IPS-NIHi7 (cell line): ENCODE results near the gene MRPL21.

Experiments
- DNase-seq: peaks from one replicate; pipeline ENCODE4 v3.0.0; 2012; ENCODE audit warnings: mixed read lengths; ENCODE audit errors: extremely low spot score

The MRPL21 gene

DNA sequence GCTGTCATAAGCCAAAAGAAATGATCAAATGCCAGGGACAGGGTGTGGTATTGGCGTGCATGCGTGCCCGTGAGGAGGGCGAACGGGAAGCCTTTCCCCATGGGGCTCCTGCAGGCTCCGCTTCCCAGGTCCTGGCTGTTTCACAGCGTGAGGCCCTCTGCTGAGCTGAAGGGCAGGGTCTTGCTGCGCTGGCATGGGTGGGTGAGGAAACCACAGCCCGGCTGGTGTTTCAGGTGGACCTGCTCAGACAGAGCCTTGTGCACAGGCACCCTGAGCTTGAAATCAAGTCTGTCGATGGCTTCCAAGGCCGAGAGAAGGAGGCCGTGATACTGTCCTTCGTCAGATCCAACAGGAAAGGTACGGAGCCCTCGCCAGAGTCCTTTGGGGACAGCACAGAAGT is 31.4 kb upstream of the MRPL21 start:
- DNase-seq = no peak

DNA sequence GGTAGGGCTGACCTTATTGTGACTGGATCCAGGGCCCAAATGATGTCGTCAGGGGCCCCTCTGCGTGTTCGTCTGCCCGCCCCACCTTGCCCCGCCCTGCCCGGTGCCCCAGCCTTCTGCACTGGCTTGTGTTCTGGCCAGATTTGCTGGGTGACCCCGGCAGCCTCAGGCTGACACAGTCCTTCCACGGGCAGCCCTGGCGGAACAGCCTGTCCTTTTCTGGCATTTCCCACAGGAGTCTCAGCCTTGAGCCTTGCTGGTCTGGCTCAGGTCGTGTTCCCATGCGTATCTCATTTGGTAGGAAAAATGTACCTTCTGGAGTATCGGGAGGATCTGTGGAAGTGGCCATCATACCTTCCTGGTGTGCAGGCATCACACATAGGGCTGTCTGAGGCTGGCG is 31.0 kb upstream of the MRPL21 start:
- DNase-seq = no peak

DNA sequence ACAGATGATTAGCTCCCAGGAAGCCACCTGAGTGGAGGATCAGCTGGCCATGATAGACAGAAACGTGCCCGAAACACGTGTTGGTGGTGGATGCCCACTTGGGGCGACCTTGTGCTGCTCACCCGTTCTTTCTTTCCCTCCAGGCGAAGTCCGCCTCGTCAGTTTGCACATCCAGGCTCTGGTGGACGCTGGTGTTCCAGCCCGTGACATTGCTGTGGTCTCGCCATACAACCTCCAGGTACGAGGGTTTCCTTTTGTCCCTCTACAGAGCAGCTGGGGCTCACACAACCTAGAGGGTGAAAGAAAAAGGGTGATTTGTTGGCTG is 30.7 kb upstream of the MRPL21 start:
- no peak for DNase-seq

GRCh38 chr11:68933605-68934320 is 30.1 kb upstream of the MRPL21 start:
- no peak for DNase-seq

DNA sequence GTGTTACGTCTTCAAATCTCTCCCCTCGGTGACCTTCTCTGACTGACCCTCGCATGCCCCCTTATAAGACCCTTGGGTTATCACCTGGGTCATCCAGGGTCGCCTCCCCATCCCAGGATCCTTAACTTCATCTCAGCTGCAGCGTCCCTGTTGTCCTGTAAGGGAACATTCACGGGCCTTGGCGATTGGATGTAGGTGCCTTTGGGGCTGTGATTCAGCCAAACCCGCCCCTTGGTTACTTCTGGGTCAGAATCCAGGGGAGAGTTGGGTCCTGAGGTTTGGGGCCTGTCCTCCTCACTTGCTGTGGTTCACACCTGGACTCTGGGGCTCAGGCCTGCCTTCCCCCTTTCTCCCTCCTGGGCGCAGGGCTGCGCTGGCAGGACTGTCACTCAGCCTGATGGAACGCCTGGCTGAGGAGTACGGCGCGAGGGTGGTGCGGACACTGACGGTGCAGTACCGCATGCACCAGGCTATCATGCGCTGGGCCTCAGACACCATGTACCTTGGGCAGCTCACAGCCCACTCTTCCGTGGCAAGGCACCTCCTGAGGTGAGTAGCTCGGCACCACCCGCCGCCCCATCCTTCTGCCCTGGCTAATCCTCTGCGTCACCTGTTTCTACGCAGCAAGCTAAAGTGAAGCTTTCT is 29.4 kb upstream of the MRPL21 start:
- peak; percentile 8 for DNase-seq

- DNase-seq = no peak
Measured at GRCh38 chr11:68932358-68932757, 28.7 kb upstream of the MRPL21 start.

DNA sequence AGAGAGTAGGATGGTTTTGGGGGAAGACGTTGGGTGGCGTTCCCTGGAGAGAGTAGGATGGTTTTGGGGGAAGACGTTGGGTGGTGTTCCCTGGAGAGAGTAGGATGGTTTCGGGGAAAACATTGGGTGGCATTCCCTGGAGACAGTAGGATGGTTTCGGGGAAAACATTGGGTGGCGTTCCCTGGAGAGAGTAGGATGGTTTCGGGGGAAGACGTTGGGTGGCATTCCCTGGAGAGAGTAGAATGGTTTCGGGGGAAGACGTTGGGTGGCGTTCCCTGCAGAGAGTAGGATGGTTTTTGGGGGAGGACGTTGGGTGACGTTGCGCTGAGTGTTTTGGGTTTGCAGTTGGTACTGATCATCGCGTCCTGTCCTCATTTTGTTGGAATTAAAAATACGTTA is 28.3 kb upstream of the MRPL21 start:
- DNase-seq = no peak

DNA sequence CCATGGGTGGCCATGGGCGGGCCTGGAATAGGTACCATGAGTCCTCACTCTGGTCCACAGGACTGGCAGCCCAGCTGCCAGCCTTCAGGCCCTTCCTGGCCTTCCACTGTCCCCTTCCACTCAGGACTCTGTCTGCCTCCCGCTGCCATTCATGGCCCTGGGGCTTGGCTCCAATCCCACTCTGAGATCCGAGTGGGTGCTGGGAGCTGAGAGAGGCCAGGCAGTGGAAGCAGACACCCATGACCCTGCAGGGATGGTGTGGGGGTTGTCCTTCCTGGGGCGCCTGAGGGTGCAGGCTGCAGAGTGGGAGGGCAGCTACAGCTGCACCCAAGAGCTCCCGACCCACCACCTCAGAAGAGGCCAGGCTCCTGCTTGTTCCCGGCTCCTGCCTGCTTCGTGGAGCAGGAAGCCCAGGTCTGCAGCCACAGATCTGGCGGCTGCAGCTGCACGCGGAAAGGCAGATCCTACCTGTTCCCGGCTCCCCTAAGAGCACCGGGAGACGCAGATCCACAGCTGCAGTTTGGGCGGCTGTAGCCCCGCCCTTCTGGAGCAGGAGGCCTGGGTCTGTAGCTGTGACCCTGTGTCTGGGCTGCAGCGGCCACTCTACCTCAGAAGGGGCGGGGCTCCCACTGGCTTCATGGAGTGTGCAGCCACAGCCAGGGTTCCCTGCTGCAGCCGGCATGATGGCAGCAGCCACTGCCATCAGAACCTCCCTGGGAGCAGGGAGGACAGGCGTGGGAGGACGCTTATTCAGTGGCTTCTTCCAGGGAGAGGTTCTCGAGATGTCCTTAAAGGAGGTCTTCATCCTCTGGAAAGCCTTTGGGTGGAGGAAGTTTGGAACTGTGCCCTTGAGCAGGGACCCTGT is 27.6 kb upstream of the MRPL21 start:
- DNase-seq = no peak

GRCh38 chr11:68929706-68930570 is 26.3 kb upstream of the MRPL21 start:
- DNase-seq = no peak

DNA sequence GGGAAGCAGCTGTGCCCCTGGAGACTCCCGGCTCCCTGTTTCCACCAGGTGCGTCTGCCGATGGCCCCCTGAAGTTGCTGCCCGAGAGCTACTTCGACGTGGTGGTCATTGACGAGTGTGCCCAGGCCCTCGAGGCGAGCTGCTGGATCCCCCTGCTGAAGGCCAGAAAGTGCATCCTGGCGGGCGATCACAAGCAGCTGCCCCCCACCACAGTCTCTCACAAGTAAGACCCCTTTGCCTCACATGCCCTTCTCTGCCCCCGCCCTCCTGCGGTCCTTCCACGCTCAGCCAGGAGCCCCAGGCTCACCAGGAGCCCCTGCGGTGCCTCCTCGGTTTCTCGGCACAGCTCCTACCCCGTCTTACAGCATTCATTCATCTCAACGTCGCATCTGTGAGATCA is 25.5 kb upstream of the MRPL21 start:
- no peak for DNase-seq

DNA sequence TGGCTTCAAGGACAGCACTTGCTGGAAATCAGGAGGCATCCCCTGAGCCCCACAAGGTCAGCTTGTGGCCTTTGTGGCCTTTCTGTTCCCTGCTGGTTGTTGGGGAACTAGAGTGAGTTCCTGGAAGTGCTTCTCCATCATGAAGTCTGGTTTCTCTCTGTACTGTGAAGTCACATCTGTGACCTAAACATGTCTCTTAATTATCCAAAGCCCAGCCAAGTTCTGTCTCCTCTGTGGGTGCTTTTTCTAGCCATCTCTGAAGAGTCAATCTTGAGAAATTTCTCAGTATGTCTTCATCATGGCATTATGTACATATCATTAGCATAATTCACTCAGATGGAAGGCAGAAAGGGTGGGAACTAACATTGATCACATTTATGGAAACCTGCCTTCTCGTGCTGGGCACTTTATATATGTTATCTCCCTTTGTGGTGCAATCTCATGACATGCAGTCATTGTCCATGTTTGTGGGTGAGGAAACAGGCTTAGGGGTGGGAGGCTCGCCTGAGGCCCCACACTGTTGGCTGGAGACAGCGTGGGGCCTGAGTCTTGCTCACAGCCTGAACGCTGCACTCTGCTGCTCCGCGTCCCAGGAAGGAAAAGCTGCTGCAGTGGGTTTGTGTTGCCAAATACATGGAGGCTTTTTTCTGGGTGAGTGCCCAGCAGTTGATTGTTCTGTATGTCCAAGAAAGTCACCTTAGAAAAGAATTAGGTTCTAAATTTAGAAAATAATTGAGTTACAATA is 24.7 kb upstream of the MRPL21 start:
- no peak for DNase-seq

GRCh38 chr11:68927280-68928135 is 23.9 kb upstream of the MRPL21 start:
- DNase-seq = no peak

GRCh38 chr11:68925611-68926010 is 22.0 kb upstream of the MRPL21 start:
- DNase-seq = no peak

DNA sequence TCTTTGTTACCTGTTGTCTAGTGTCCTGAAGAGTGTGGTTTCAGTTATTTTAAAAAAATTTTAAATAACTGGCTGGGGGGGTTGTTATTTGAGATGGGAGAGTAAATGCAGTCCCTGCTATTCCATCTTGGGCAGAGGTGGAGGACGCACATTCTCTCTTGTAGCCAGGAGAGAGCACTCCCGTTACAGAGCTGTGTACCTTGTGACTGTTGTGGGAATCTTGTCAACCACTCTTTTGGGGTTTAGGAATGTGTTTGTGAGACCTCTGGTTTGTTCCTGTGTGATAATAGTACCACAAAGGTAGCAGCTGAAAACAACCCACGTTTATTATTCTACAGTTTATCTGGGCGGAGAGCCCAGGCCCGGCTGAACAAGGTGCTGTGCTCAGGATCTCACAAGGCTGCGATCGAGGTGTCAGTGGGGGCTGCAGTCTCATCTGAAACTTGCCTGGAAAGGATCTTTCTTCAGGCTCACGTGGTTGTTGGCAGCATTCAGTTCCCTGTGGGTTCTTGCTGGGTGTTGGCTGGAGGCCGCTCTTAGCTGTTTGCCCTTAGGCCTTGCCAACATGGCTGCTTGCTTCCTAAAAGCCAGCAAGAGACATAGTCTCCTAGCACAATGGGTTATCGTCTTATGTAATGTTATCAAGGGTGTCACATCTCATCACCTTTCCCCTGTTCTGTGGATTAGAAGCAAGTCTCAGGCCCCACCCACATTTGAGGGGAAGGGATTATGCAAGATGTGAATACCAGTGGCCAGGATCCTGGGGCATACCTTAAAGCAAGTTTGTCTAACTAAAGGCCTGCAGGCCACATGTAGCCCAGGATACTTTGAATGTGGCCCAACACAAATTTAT is 20.7 kb upstream of the MRPL21 start:
- no peak for DNase-seq

DNA sequence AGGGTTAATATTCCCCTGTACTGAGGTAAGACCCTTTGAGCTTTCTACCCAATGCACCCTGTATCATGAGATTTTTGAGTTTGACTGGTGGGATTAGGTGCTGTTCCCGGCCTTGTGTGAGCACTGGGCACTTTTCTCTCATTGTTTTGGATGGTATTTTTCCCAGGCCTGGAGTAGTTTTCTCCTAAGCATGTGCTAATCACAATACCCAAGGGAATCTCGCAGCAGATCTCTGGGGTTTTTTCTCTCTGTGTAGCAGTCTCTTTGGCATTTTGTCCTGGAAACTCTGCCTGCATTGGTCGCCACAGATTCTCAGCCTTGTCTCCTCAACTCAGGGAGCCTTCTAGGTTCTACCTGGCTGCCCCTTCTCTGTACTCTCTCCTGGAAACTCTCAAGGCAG is 20.0 kb upstream of the MRPL21 start:
- no peak for DNase-seq

DNA sequence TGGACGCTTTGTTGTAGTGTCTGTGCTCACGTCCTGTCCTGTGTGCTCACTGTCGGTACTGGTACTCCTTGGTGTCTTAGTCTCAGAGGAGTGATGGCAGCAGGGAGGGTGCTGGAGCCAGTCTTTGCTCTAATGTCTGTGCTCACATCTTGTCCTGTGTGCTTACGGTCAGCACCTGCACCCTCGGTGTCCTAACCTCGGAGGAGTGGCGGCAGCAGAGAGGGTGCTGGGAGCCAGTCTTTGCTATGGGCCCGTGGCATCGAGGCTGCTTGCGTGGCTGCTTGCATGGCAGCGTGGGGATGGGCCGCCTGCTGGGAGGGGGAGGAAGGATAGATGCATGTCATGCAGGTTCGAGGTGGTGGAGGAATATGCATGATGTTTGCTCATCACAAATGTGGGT is 12.8 kb upstream of the MRPL21 start:
- no peak for DNase-seq

- no peak for DNase-seq
Measured at GRCh38 chr11:68914761-68915160, 11.1 kb upstream of the MRPL21 start.

GRCh38 chr11:68913188-68913587 is 9.6 kb upstream of the MRPL21 start:
- no peak for DNase-seq

DNA sequence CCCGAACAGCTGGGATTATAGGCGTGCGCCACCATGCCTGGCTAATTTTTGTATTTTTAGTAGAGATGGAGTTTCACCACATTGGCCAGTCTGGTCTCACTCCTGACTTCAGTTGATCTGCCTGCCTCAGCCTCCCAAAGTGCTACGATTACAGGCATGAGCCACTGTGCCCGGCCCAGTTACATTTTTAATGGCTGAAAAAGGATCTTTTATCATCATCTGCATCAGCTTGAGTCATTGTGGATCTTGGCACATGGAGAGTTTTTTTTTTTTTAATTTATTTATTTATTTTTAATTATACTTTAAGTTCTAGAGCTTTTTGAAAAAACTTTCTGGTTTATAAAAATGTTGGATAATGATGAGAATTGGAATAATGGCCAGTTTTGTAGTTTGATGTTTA is 8.6 kb upstream of the MRPL21 start:
- no peak for DNase-seq
